Liver (tissue), 1 donor: ENCODE results near the gene MIF4GD.

Source experiments
- YY1 ChIP-seq: IDR thresholded peaks from 2 replicates; pipeline ENCODE4 v1.6.1; 2016; ENCODE audit warnings: antibody characterized with exemption, mild to moderate bottlenecking
- TF ChIP-seq, protein P1 (sequence below): IDR thresholded peaks from 2 replicates; pipeline ENCODE4 v1.6.1; 2016; ENCODE audit warnings: antibody characterized with exemption

DNA sequence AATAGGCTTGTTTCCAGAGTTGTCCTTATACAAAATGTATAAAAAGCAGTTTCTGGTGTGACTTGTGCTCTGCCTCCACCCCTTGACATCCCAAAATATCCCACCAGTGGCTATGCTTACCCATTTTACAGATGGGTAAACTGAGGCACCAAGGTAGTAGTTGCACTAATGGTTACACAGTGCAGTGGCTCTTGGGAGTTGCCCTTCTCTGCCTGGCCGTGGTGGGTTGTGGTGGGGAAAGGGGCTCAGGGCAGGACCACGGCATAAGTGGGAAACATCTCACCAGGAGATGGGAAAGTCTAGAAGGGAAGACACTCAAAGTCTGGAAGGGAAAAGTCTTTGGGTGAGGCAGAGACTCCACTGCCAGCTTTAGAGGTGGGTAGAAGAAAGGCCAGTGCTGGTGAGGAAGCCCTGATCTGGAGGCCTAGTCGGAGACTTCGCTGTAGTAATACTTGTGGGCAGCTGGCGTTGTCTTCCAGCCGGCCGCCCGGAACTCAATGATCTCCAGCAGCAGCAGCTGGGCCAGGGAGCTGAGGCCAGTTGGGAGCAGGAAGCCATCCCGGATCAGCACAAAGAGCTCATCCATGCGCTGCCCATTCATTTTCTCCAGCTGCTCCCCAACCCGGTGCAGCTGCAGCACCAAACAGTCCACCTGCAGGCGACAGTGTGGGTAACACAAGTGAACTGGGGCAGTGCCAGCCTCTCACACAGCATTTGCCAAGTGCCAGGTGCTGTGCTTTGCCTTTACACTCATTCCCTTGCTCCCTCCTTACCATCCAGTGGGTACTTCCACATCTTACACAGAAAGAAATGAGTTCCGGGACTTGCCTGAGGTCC lies 4.5 kb downstream of the MIF4GD start:
- no peak for TF ChIP-seq YY1
- TF ChIP-seq, protein P1, sequence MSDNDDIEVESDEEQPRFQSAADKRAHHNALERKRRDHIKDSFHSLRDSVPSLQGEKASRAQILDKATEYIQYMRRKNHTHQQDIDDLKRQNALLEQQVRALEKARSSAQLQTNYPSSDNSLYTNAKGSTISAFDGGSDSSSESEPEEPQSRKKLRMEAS = no peak
